ENCODE results near the gene ANKIB1. TPM values are rescaled to one million over a fixed set of nuclear protein-coding genes. Genes with fewer than 3 reads are reported as not detected.

ANKIB1 gene
- total RNA-seq, 2 experiments from 2014 or later: 60.0 to 66.9 TPM

DNA sequence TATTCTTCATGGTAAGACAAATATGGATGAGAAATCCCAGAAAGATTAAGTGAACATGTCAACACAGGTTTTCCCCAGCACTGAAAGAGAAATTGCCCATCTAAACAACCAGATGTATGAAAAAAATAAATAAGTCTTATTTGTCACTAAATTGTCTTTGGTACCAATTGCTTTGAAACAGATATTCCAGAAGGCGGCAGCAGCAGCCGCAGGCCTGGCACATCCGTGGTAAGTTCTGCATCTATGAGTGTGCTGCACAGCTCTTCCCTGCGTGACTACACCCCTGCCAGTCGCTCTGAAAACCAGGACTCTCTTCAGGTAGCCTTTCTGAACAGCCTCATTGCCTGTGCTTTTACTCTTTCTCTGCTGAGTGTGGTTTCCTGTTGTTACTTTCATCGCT lies 151.8 kb downstream of the ANKIB1 start:
- DNase-seq (no peak), ATAC-seq (ENCODE audit: poor library complexity) (no peak)
- ChIA-PET POLR2A (no interaction called here), CTCF (no interaction called here)
- TF ChIP-seq, protein P1, sequence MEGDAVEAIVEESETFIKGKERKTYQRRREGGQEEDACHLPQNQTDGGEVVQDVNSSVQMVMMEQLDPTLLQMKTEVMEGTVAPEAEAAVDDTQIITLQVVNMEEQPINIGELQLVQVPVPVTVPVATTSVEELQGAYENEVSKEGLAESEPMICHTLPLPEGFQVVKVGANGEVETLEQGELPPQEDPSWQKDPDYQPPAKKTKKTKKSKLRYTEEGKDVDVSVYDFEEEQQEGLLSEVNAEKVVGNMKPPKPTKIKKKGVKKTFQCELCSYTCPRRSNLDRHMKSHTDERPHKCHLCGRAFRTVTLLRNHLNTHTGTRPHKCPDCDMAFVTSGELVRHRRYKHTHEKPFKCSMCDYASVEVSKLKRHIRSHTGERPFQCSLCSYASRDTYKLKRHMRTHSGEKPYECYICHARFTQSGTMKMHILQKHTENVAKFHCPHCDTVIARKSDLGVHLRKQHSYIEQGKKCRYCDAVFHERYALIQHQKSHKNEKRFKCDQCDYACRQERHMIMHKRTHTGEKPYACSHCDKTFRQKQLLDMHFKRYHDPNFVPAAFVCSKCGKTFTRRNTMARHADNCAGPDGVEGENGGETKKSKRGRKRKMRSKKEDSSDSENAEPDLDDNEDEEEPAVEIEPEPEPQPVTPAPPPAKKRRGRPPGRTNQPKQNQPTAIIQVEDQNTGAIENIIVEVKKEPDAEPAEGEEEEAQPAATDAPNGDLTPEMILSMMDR (IDR thresholded peaks at IDR 0.05): no peak
- Histone ChIP-seq H3K9me3 (ENCODE audit: control insufficient read depth in 1 of 2, insufficient read depth in 1 of 2, low read length in 2 of 2) (no peaks in the 10 kb centered on the region), H3K27ac (ENCODE audit: low read depth in 1 of 2, low read length in 2 of 2) (no peak overlapping the region), H3K27me3 (ENCODE audit: control insufficient read depth in 1 of 2, insufficient read depth in 2 of 2, low read length in 2 of 2) (no peaks in the 10 kb centered on the region), H3K4me3 (ENCODE audit: low read length) (no peak overlapping the region), H3K36me3 (ENCODE audit: insufficient read depth, low read length) (peaks cover 37% of the 10 kb centered on the region), H3K4me1 (ENCODE audit: insufficient read depth, low read length) (no peaks in the 10 kb centered on the region)
- intact Hi-C loops (cut with DNase I, micrococcal nuclease): no loop called here
- Mint-ChIP-seq H3K9me3 (no peaks in the 10 kb centered on the region), H3K27ac (no peak overlapping the region), H3K4me1 (ENCODE audit: low read depth) (no peaks in the 10 kb centered on the region), H3K4me3 (no peak overlapping the region), H3K36me3 (ENCODE audit: low read depth) (peaks cover 44% of the 10 kb centered on the region), H3K27me3 (no peaks in the 10 kb centered on the region)

DNA sequence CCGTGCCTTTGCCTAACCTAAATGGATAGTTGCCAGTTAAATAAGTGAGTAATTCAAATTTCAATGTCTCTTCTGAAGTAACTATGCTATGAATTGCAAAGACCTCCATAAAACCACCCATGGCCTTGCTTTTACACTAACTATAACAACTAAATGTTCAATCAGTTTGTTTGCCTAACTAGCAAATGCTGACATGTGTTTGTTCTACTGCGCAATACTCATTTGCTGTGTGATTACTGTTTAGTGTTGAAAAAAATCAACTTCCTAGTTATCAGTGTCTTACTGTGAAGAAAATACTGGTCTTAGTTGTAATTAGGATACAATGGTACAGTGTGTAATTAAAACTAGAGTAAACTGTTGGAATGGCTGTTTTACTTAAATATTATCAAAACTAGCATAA lies 154.2 kb downstream of the ANKIB1 start:
- H3K4me3 Mint-ChIP-seq: no peak overlapping the region
- Histone ChIP-seq H3K27ac (ENCODE audit: low read depth in 1 of 2, low read length in 2 of 2) (no peak overlapping the region), H3K36me3 (ENCODE audit: insufficient read depth, low read length) (peaks cover 37% of the 10 kb centered on the region), H3K4me1 (ENCODE audit: insufficient read depth, low read length) (peaks cover 9% of the 10 kb centered on the region), H3K4me3 (ENCODE audit: low read length) (no peak overlapping the region), H3K27me3 (ENCODE audit: control insufficient read depth in 1 of 2, insufficient read depth in 2 of 2, low read length in 2 of 2) (no peaks in the 10 kb centered on the region), H3K9me3 (ENCODE audit: control insufficient read depth in 1 of 2, insufficient read depth in 1 of 2, low read length in 2 of 2) (no peaks in the 10 kb centered on the region)
- H3K9me3 Mint-ChIP-seq: no peaks in the 10 kb centered on the region
- H3K36me3 Mint-ChIP-seq (ENCODE audit: low read depth): peaks cover 41% of the 10 kb centered on the region
- H3K27me3 Mint-ChIP-seq: no peaks in the 10 kb centered on the region
- H3K4me1 Mint-ChIP-seq (ENCODE audit: low read depth): peaks cover 12% of the 10 kb centered on the region
- ChIA-PET POLR2A (no interaction called here), CTCF (no interaction called here)
- intact Hi-C loops (cut with DNase I, micrococcal nuclease): no loop called here
- no peak for ATAC-seq (ENCODE audit: poor library complexity)
- TF ChIP-seq, protein P1 (IDR thresholded peaks at IDR 0.05): no peak
- DNase-seq: no peak
- no peak overlapping the region for H3K27ac Mint-ChIP-seq

DNA sequence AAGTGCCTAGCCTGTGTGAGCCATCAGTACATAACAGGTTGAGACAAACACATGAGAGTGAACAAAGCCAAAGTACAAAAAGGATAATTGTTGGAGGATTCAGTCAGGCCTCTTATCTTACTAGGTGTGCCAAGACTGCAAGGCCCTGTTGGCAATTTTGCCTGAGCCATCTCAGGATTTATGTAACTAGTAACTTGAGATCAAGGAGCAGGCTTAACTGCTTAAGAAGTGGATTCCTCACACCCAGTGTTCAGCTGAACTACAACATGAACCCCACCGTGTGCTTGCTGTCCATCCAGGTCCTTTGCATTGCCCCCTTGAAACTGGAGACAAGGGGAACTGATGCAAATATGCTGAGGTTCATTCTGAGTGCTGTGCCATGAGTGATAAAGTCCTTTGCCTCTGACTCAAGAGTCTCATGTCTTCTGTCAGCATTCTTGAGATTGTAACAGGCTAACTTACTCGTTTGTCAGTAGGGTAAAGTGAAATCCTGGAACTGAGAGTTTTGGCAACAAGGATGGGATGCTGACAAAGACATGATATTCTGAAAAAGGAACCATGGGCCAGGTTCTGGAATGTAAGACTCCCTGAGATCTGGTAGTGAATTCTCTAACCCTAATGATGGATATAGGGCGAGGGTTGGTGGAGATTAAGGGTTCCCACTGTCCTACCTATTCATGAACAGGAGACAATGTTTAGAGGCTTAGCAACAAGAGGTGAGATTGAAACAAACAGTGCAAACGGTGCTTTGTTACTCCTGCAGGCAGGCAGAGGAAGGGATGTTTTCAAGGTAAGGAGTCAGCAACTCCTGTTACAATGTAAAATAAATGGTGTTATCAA lies 157.4 kb downstream of the ANKIB1 start:
- H3K9me3 Mint-ChIP-seq: no peaks in the 10 kb centered on the region
- peaks cover 9% of the 10 kb centered on the region for H3K4me1 ChIP-seq (ENCODE audit: insufficient read depth, low read length)
- H3K4me1 Mint-ChIP-seq (ENCODE audit: low read depth): peaks cover 12% of the 10 kb centered on the region
- no peaks in the 10 kb centered on the region for H3K27me3 Mint-ChIP-seq
- peaks cover 20% of the 10 kb centered on the region for H3K36me3 Mint-ChIP-seq (ENCODE audit: low read depth)
- H3K4me3 Mint-ChIP-seq: no peak overlapping the region
- no peaks in the 10 kb centered on the region for H3K9me3 ChIP-seq (ENCODE audit: control insufficient read depth in 1 of 2, insufficient read depth in 1 of 2, low read length in 2 of 2)
- H3K27me3 ChIP-seq (ENCODE audit: control insufficient read depth in 1 of 2, insufficient read depth in 2 of 2, low read length in 2 of 2): no peaks in the 10 kb centered on the region
- DNase-seq (no peak), ATAC-seq (ENCODE audit: poor library complexity) (no peak)
- H3K27ac Mint-ChIP-seq: no peak overlapping the region
- ChIA-PET POLR2A (no interaction called here), CTCF (no interaction called here)
- no peak overlapping the region for H3K27ac ChIP-seq (ENCODE audit: low read depth in 1 of 2, low read length in 2 of 2)
- TF ChIP-seq, protein P1 (IDR thresholded peaks at IDR 0.05): no peak
- intact Hi-C loops (cut with DNase I, micrococcal nuclease): no loop called here
- no peak overlapping the region for H3K4me3 ChIP-seq (ENCODE audit: low read length)
- H3K36me3 ChIP-seq (ENCODE audit: insufficient read depth, low read length): peaks cover 23% of the 10 kb centered on the region

All from CD4-positive, alpha-beta T cell (primary cell).